ENCODE measurements around the gene GNPNAT1.

The GNPNAT1 gene

GRCh38 chr14:52791223-52792096 lies at the start of gene GNPNAT1:
Gene GNPNAT1 (minus strand): TSS chr14:52791607. CDS start chr14:52784650, 6,957 bp downstream.
- no peaks in the 10 kb centered on the region for H3K27me3 ChIP-seq (ENCODE audit: control insufficient read depth, insufficient read depth, low read length)
- peak within 1 kb of the TSS; percentile 60 for H3K9ac ChIP-seq (ENCODE audit: low read length)
- H3K4me3 ChIP-seq (ENCODE audit: low read length): peak within 1 kb of the TSS; percentile 71
- peaks cover 4% of the 10 kb centered on the region for H3K4me1 ChIP-seq (ENCODE audit: control insufficient read depth, insufficient read depth, low read length)
- H3K36me3 ChIP-seq (ENCODE audit: control insufficient read depth, insufficient read depth, low read length): no peaks in the 10 kb centered on the region
- peak within 1 kb of the TSS; percentile 82 for H3K27ac ChIP-seq (ENCODE audit: low read depth, low read length)

GRCh38 chr14:52840877-52841276 lies 49.5 kb upstream of the GNPNAT1 start:
- Histone ChIP-seq H3K27me3 (ENCODE audit: control insufficient read depth, insufficient read depth, low read length) (no peaks in the 10 kb centered on the region), H3K4me3 (ENCODE audit: low read length) (no peak overlapping the region), H3K27ac (ENCODE audit: low read depth, low read length) (no peak overlapping the region), H3K36me3 (ENCODE audit: control insufficient read depth, insufficient read depth, low read length) (no peaks in the 10 kb centered on the region), H3K4me1 (ENCODE audit: control insufficient read depth, insufficient read depth, low read length) (peaks cover 4% of the 10 kb centered on the region), H3K9ac (ENCODE audit: low read length) (no peak overlapping the region)

GRCh38 chr14:52837451-52837850 lies 46.0 kb upstream of the GNPNAT1 start:
- no peaks in the 10 kb centered on the region for H3K36me3 ChIP-seq (ENCODE audit: control insufficient read depth, insufficient read depth, low read length)
- no peak overlapping the region for H3K27ac ChIP-seq (ENCODE audit: low read depth, low read length)
- H3K27me3 ChIP-seq (ENCODE audit: control insufficient read depth, insufficient read depth, low read length): no peaks in the 10 kb centered on the region
- H3K4me3 ChIP-seq (ENCODE audit: low read length): no peak overlapping the region
- no peak overlapping the region for H3K9ac ChIP-seq (ENCODE audit: low read length)
- no peaks in the 10 kb centered on the region for H3K4me1 ChIP-seq (ENCODE audit: control insufficient read depth, insufficient read depth, low read length)

- no peaks in the 10 kb centered on the region for H3K36me3 ChIP-seq (ENCODE audit: control insufficient read depth, insufficient read depth, low read length)
- no peak overlapping the region for H3K9ac ChIP-seq (ENCODE audit: low read length)
- no peak overlapping the region for H3K27ac ChIP-seq (ENCODE audit: low read depth, low read length)
- no peaks in the 10 kb centered on the region for H3K4me1 ChIP-seq (ENCODE audit: control insufficient read depth, insufficient read depth, low read length)
- H3K4me3 ChIP-seq (ENCODE audit: low read length): no peak overlapping the region
- no peaks in the 10 kb centered on the region for H3K27me3 ChIP-seq (ENCODE audit: control insufficient read depth, insufficient read depth, low read length)
Observed at GRCh38 chr14:52836063-52836462, 44.7 kb upstream of the GNPNAT1 start.

- H3K27me3 ChIP-seq (ENCODE audit: control insufficient read depth, insufficient read depth, low read length): no peaks in the 10 kb centered on the region
- no peak overlapping the region for H3K27ac ChIP-seq (ENCODE audit: low read depth, low read length)
- H3K36me3 ChIP-seq (ENCODE audit: control insufficient read depth, insufficient read depth, low read length): no peaks in the 10 kb centered on the region
- no peaks in the 10 kb centered on the region for H3K4me1 ChIP-seq (ENCODE audit: control insufficient read depth, insufficient read depth, low read length)
- H3K4me3 ChIP-seq (ENCODE audit: low read length): no peak overlapping the region
- H3K9ac ChIP-seq (ENCODE audit: low read length): no peak overlapping the region
Observed at GRCh38 chr14:52835122-52835903, 43.9 kb upstream of the GNPNAT1 start.

GRCh38 chr14:52834440-52834842 lies 43.0 kb upstream of the GNPNAT1 start:
- Histone ChIP-seq H3K36me3 (ENCODE audit: control insufficient read depth, insufficient read depth, low read length) (no peaks in the 10 kb centered on the region), H3K4me1 (ENCODE audit: control insufficient read depth, insufficient read depth, low read length) (no peaks in the 10 kb centered on the region), H3K9ac (ENCODE audit: low read length) (no peak overlapping the region), H3K27me3 (ENCODE audit: control insufficient read depth, insufficient read depth, low read length) (no peaks in the 10 kb centered on the region), H3K27ac (ENCODE audit: low read depth, low read length) (no peak overlapping the region), H3K4me3 (ENCODE audit: low read length) (no peak overlapping the region)

GRCh38 chr14:52833891-52834290 lies 42.5 kb upstream of the GNPNAT1 start:
- no peaks in the 10 kb centered on the region for H3K36me3 ChIP-seq (ENCODE audit: control insufficient read depth, insufficient read depth, low read length)
- H3K27ac ChIP-seq (ENCODE audit: low read depth, low read length): no peak overlapping the region
- H3K4me3 ChIP-seq (ENCODE audit: low read length): no peak overlapping the region
- H3K9ac ChIP-seq (ENCODE audit: low read length): no peak overlapping the region
- H3K4me1 ChIP-seq (ENCODE audit: control insufficient read depth, insufficient read depth, low read length): no peaks in the 10 kb centered on the region
- no peaks in the 10 kb centered on the region for H3K27me3 ChIP-seq (ENCODE audit: control insufficient read depth, insufficient read depth, low read length)

GRCh38 chr14:52829527-52830185 lies 38.2 kb upstream of the GNPNAT1 start:
- no peak overlapping the region for H3K27ac ChIP-seq (ENCODE audit: low read depth, low read length)

GRCh38 chr14:52827426-52827825 lies 36.0 kb upstream of the GNPNAT1 start:
- H3K27ac ChIP-seq (ENCODE audit: low read depth, low read length): no peak overlapping the region
- H3K4me3 ChIP-seq (ENCODE audit: low read length): no peak overlapping the region
- no peaks in the 10 kb centered on the region for H3K36me3 ChIP-seq (ENCODE audit: control insufficient read depth, insufficient read depth, low read length)
- no peaks in the 10 kb centered on the region for H3K4me1 ChIP-seq (ENCODE audit: control insufficient read depth, insufficient read depth, low read length)
- no peak overlapping the region for H3K9ac ChIP-seq (ENCODE audit: low read length)
- H3K27me3 ChIP-seq (ENCODE audit: control insufficient read depth, insufficient read depth, low read length): no peaks in the 10 kb centered on the region

More at GRCh38 chr14:52829527-52830185, 38.2 kb upstream of the GNPNAT1 start:
- Histone ChIP-seq H3K4me3 (ENCODE audit: low read length) (no peak overlapping the region), H3K4me1 (ENCODE audit: control insufficient read depth, insufficient read depth, low read length) (no peaks in the 10 kb centered on the region), H3K27me3 (ENCODE audit: control insufficient read depth, insufficient read depth, low read length) (no peaks in the 10 kb centered on the region), H3K9ac (ENCODE audit: low read length) (no peak overlapping the region), H3K36me3 (ENCODE audit: control insufficient read depth, insufficient read depth, low read length) (no peaks in the 10 kb centered on the region)

GRCh38 chr14:52825085-52825484 lies 33.7 kb upstream of the GNPNAT1 start:
- Histone ChIP-seq H3K27me3 (ENCODE audit: control insufficient read depth, insufficient read depth, low read length) (no peaks in the 10 kb centered on the region), H3K4me3 (ENCODE audit: low read length) (no peak overlapping the region), H3K27ac (ENCODE audit: low read depth, low read length) (no peak overlapping the region), H3K4me1 (ENCODE audit: control insufficient read depth, insufficient read depth, low read length) (no peaks in the 10 kb centered on the region), H3K9ac (ENCODE audit: low read length) (no peak overlapping the region), H3K36me3 (ENCODE audit: control insufficient read depth, insufficient read depth, low read length) (no peaks in the 10 kb centered on the region)

- Histone ChIP-seq H3K27ac (ENCODE audit: low read depth, low read length) (no peak overlapping the region), H3K4me3 (ENCODE audit: low read length) (no peak overlapping the region), H3K27me3 (ENCODE audit: control insufficient read depth, insufficient read depth, low read length) (no peaks in the 10 kb centered on the region), H3K9ac (ENCODE audit: low read length) (no peak overlapping the region), H3K4me1 (ENCODE audit: control insufficient read depth, insufficient read depth, low read length) (no peaks in the 10 kb centered on the region), H3K36me3 (ENCODE audit: control insufficient read depth, insufficient read depth, low read length) (no peaks in the 10 kb centered on the region)
Observed at GRCh38 chr14:52824462-52824861, 33.1 kb upstream of the GNPNAT1 start.

GRCh38 chr14:52821805-52822250 lies 30.4 kb upstream of the GNPNAT1 start:
- H3K27me3 ChIP-seq (ENCODE audit: control insufficient read depth, insufficient read depth, low read length): no peaks in the 10 kb centered on the region
- H3K9ac ChIP-seq (ENCODE audit: low read length): no peak overlapping the region
- H3K4me3 ChIP-seq (ENCODE audit: low read length): no peak overlapping the region
- no peak overlapping the region for H3K27ac ChIP-seq (ENCODE audit: low read depth, low read length)
- H3K36me3 ChIP-seq (ENCODE audit: control insufficient read depth, insufficient read depth, low read length): no peaks in the 10 kb centered on the region
- no peaks in the 10 kb centered on the region for H3K4me1 ChIP-seq (ENCODE audit: control insufficient read depth, insufficient read depth, low read length)

Measured in rectal smooth muscle tissue (tissue), 1 donor.